ENCODE measurements around the gene SSH2. TPM values are rescaled to one million over a fixed set of nuclear protein-coding genes. Genes with fewer than 3 reads are reported as not detected.

The SSH2 gene
- total and polyA plus RNA-seq, 9 donors: 14.7 to 27.4 (median 20.6) TPM

- peak; percentile 94 for DNase-seq
- no CpG with 5 or more reads among the region's 1 CpG for WGBS (ENCODE audit: insufficient coverage)
- Histone ChIP-seq H3K36me3 (ENCODE audit: control insufficient read depth, insufficient read depth, low read length) (no peaks in the 10 kb centered on the region), H3K4me3 (ENCODE audit: low read length) (no peak overlapping the region), H3K27me3 (ENCODE audit: control insufficient read depth, insufficient read depth, low read length) (no peaks in the 10 kb centered on the region), H3K27ac (ENCODE audit: low read length) (peak overlapping the region; percentile 64), H3K4me1 (ENCODE audit: control insufficient read depth, insufficient read depth, low read length) (peaks cover 19% of the 10 kb centered on the region), H3K9me3 (replicated peaks; ENCODE audit: control insufficient read depth, low read depth, low read length) (no peaks in the 10 kb centered on the region)
These were observed 85.5 kb downstream of the SSH2 start for GRCh38 chr17:29844339-29845048.

GRCh38 chr17:29840884-29841283 is 89.1 kb downstream of the SSH2 start:
- Histone ChIP-seq H3K27ac (ENCODE audit: low read length) (no peak overlapping the region), H3K9me3 (replicated peaks; ENCODE audit: control insufficient read depth, low read depth, low read length) (no peaks in the 10 kb centered on the region), H3K4me1 (ENCODE audit: control insufficient read depth, insufficient read depth, low read length) (peaks cover 14% of the 10 kb centered on the region), H3K27me3 (ENCODE audit: control insufficient read depth, insufficient read depth, low read length) (no peaks in the 10 kb centered on the region), H3K4me3 (ENCODE audit: low read length) (no peak overlapping the region), H3K36me3 (ENCODE audit: control insufficient read depth, insufficient read depth, low read length) (no peaks in the 10 kb centered on the region)
- no peak for DNase-seq

GRCh38 chr17:29839656-29840055 is 90.4 kb downstream of the SSH2 start:
- no CpG with 5 or more reads among the region's 1 CpG for WGBS (ENCODE audit: insufficient coverage)
- Histone ChIP-seq H3K27ac (ENCODE audit: low read length) (no peak overlapping the region), H3K36me3 (ENCODE audit: control insufficient read depth, insufficient read depth, low read length) (no peaks in the 10 kb centered on the region), H3K4me3 (ENCODE audit: low read length) (no peak overlapping the region), H3K9me3 (replicated peaks; ENCODE audit: control insufficient read depth, low read depth, low read length) (no peaks in the 10 kb centered on the region), H3K4me1 (ENCODE audit: control insufficient read depth, insufficient read depth, low read length) (peaks cover 11% of the 10 kb centered on the region), H3K27me3 (ENCODE audit: control insufficient read depth, insufficient read depth, low read length) (no peaks in the 10 kb centered on the region)
- no peak for DNase-seq

GRCh38 chr17:29838961-29839360 is 91.1 kb downstream of the SSH2 start:
- Histone ChIP-seq H3K27ac (ENCODE audit: low read length) (no peak overlapping the region), H3K36me3 (ENCODE audit: control insufficient read depth, insufficient read depth, low read length) (no peaks in the 10 kb centered on the region), H3K4me1 (ENCODE audit: control insufficient read depth, insufficient read depth, low read length) (peaks cover 5% of the 10 kb centered on the region), H3K9me3 (replicated peaks; ENCODE audit: control insufficient read depth, low read depth, low read length) (no peaks in the 10 kb centered on the region), H3K4me3 (ENCODE audit: low read length) (no peak overlapping the region), H3K27me3 (ENCODE audit: control insufficient read depth, insufficient read depth, low read length) (no peaks in the 10 kb centered on the region)
- WGBS (ENCODE audit: insufficient coverage): 75% methylated on average over 6 of the region's 6 CpGs
- peak; percentile 39 for DNase-seq

GRCh38 chr17:29837531-29837930 is 92.5 kb downstream of the SSH2 start:
- no peaks in the 10 kb centered on the region for H3K9me3 ChIP-seq (replicated peaks; ENCODE audit: control insufficient read depth, low read depth, low read length)
- no peaks in the 10 kb centered on the region for H3K36me3 ChIP-seq (ENCODE audit: control insufficient read depth, insufficient read depth, low read length)
- no peaks in the 10 kb centered on the region for H3K27me3 ChIP-seq (ENCODE audit: control insufficient read depth, insufficient read depth, low read length)
- no peak for DNase-seq
- 100% methylated on average over 3 of the region's 7 CpGs for WGBS (ENCODE audit: insufficient coverage)
- H3K4me1 ChIP-seq (ENCODE audit: control insufficient read depth, insufficient read depth, low read length): peaks cover 5% of the 10 kb centered on the region
- no peak overlapping the region for H3K27ac ChIP-seq (ENCODE audit: low read length)
- no peak overlapping the region for H3K4me3 ChIP-seq (ENCODE audit: low read length)

- Histone ChIP-seq H3K36me3 (ENCODE audit: control insufficient read depth, insufficient read depth, low read length) (no peaks in the 10 kb centered on the region), H3K4me1 (ENCODE audit: control insufficient read depth, insufficient read depth, low read length) (peaks cover 5% of the 10 kb centered on the region), H3K9me3 (replicated peaks; ENCODE audit: control insufficient read depth, low read depth, low read length) (no peaks in the 10 kb centered on the region), H3K27me3 (ENCODE audit: control insufficient read depth, insufficient read depth, low read length) (no peaks in the 10 kb centered on the region), H3K4me3 (ENCODE audit: low read length) (no peak overlapping the region), H3K27ac (ENCODE audit: low read length) (no peak overlapping the region)
- DNase-seq: no peak
- 64% methylated on average over 2 of the region's 5 CpGs for WGBS (ENCODE audit: insufficient coverage)
These were observed 93.4 kb downstream of the SSH2 start for GRCh38 chr17:29836643-29837042.

- H3K4me1 ChIP-seq (ENCODE audit: control insufficient read depth, insufficient read depth, low read length): peaks cover 5% of the 10 kb centered on the region
- WGBS (ENCODE audit: insufficient coverage): no CpG with 5 or more reads among the region's 10 CpGs
These were observed 94.3 kb downstream of the SSH2 start for GRCh38 chr17:29835435-29836351.

GRCh38 chr17:29833801-29834200 is 96.2 kb downstream of the SSH2 start:
- H3K27me3 ChIP-seq (ENCODE audit: control insufficient read depth, insufficient read depth, low read length): no peaks in the 10 kb centered on the region
- no peak overlapping the region for H3K4me3 ChIP-seq (ENCODE audit: low read length)
- peaks cover 1% of the 10 kb centered on the region for H3K4me1 ChIP-seq (ENCODE audit: control insufficient read depth, insufficient read depth, low read length)
- no peaks in the 10 kb centered on the region for H3K36me3 ChIP-seq (ENCODE audit: control insufficient read depth, insufficient read depth, low read length)
- H3K9me3 ChIP-seq (replicated peaks; ENCODE audit: control insufficient read depth, low read depth, low read length): no peaks in the 10 kb centered on the region
- no CpG with 5 or more reads among the region's 1 CpG for WGBS (ENCODE audit: insufficient coverage)
- no peak overlapping the region for H3K27ac ChIP-seq (ENCODE audit: low read length)
- no peak for DNase-seq

More at GRCh38 chr17:29835435-29836351, 94.3 kb downstream of the SSH2 start:
- Histone ChIP-seq H3K27me3 (ENCODE audit: control insufficient read depth, insufficient read depth, low read length) (no peaks in the 10 kb centered on the region), H3K36me3 (ENCODE audit: control insufficient read depth, insufficient read depth, low read length) (no peaks in the 10 kb centered on the region), H3K27ac (ENCODE audit: low read length) (no peak overlapping the region), H3K4me3 (ENCODE audit: low read length) (no peak overlapping the region), H3K9me3 (replicated peaks; ENCODE audit: control insufficient read depth, low read depth, low read length) (no peaks in the 10 kb centered on the region)
- DNase-seq: no peak

- WGBS (ENCODE audit: insufficient coverage): no CpG with 5 or more reads among the region's 3 CpGs
- H3K36me3 ChIP-seq (ENCODE audit: control insufficient read depth, insufficient read depth, low read length): no peaks in the 10 kb centered on the region
- no peak overlapping the region for H3K4me3 ChIP-seq (ENCODE audit: low read length)
- H3K4me1 ChIP-seq (ENCODE audit: control insufficient read depth, insufficient read depth, low read length): peaks cover 3% of the 10 kb centered on the region
- no peaks in the 10 kb centered on the region for H3K27me3 ChIP-seq (ENCODE audit: control insufficient read depth, insufficient read depth, low read length)
- H3K9me3 ChIP-seq (replicated peaks; ENCODE audit: control insufficient read depth, low read depth, low read length): no peaks in the 10 kb centered on the region
- DNase-seq: no peak
- no peak overlapping the region for H3K27ac ChIP-seq (ENCODE audit: low read length)
These were observed 101.2 kb downstream of the SSH2 start for GRCh38 chr17:29828676-29829284.

- Histone ChIP-seq H3K27ac (ENCODE audit: low read length) (no peak overlapping the region), H3K4me1 (ENCODE audit: control insufficient read depth, insufficient read depth, low read length) (peaks cover 3% of the 10 kb centered on the region), H3K9me3 (replicated peaks; ENCODE audit: control insufficient read depth, low read depth, low read length) (no peaks in the 10 kb centered on the region), H3K36me3 (ENCODE audit: control insufficient read depth, insufficient read depth, low read length) (no peaks in the 10 kb centered on the region), H3K27me3 (ENCODE audit: control insufficient read depth, insufficient read depth, low read length) (no peaks in the 10 kb centered on the region), H3K4me3 (ENCODE audit: low read length) (no peak overlapping the region)
- DNase-seq: no peak
These were observed 102.8 kb downstream of the SSH2 start for GRCh38 chr17:29827179-29827578.

Data from muscle of leg (tissue), 11 donors.